ENCODE data around the gene GNG7.

GNG7 gene

DNA sequence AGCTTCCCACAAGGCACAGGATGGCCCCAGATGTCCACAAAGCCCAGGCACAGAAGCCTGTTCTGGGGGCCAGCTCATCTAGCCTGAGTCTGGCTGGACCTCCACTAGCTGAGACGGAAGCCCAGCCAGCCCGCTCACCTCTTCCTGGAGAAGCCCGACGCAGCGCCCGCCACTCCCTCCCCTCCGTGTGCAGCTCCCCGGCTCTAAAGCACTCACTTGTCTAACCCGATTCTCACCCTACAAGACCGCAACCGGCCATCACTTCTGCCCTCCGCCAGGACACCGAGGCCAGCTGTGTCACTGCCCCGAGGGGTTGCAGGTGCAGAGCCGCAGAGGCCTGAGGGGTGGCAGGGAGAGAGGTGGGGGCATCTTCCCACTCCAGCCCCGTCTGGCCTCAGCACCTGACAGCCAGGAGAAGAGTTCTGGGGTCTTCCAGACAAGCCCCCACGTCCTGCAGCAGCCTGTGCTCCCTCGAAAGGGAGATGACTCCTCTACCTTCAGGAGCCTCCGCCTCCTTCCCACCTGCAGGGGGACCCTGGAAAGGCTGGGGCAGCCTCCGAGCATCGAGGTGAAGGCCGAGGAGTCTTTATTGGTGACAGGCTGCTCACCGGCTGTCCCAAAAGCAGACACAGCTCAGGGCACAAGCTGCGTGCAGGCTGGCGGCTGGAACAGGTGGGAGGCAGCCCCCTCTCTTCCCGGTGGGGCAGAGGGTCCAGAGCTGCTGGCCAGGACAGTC, 24.6 kb upstream of the GNG7 start:
- TF ChIP-seq, protein P1, sequence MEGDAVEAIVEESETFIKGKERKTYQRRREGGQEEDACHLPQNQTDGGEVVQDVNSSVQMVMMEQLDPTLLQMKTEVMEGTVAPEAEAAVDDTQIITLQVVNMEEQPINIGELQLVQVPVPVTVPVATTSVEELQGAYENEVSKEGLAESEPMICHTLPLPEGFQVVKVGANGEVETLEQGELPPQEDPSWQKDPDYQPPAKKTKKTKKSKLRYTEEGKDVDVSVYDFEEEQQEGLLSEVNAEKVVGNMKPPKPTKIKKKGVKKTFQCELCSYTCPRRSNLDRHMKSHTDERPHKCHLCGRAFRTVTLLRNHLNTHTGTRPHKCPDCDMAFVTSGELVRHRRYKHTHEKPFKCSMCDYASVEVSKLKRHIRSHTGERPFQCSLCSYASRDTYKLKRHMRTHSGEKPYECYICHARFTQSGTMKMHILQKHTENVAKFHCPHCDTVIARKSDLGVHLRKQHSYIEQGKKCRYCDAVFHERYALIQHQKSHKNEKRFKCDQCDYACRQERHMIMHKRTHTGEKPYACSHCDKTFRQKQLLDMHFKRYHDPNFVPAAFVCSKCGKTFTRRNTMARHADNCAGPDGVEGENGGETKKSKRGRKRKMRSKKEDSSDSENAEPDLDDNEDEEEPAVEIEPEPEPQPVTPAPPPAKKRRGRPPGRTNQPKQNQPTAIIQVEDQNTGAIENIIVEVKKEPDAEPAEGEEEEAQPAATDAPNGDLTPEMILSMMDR (IDR thresholded peaks at IDR 0.05; ENCODE audit: insufficient read depth, low read depth, low read length, missing control alignments) = no peak
- no peak overlapping the region for H3K4me3 ChIP-seq (ENCODE audit: low read depth, low read length)
- no peak for DNase-seq (ENCODE audit: low read depth)

DNA sequence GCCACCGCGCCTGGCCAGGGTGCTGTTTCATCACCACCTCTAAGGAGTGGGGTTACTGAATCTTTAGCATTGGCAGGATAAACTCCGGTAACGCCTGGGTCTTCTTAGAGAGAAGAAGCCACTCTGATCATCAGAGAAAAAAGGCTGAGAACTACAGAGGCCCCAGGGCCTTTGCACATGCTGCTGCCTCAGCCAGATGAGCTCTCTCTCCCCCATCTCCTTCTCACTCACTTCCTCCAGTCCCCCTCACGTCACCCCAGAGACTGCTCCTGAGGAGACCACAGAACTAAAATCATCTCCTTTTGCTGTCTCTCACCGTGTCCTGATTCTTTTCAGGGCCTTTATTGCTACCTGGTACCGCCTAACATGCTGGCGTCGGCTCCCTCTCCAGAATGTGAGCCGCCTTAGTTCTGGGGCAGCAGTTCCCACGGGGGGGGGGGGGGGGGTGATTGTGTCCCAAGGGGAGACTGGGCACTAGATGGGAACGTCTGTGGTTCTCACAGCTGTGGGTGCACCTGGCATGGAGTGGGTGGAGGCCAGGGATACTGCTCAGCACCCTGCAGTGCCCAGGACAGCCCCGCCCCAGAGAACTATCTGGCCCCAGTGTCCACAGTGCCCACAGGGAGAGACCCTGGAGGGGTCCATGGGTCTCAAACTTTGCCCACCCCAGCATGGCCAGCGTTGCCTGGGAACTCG, 23.8 kb upstream of the GNG7 start:
- no peak overlapping the region for H3K4me3 ChIP-seq (ENCODE audit: low read depth, low read length)

GRCh38 chr19:2724148-2724557, 21.7 kb upstream of the GNG7 start:
- no peak for DNase-seq (ENCODE audit: low read depth)
- no peak overlapping the region for H3K4me3 ChIP-seq (ENCODE audit: low read depth, low read length)
- TF ChIP-seq, protein P1 (IDR thresholded peaks at IDR 0.05; ENCODE audit: insufficient read depth, low read depth, low read length, missing control alignments) = peak; percentile 8

More for the DNA sequence above, 23.8 kb upstream of the GNG7 start:
- DNase-seq (ENCODE audit: low read depth) = no peak
- TF ChIP-seq, protein P1 (IDR thresholded peaks at IDR 0.05; ENCODE audit: insufficient read depth, low read depth, low read length, missing control alignments) = no peak

GRCh38 chr19:2723747-2724146, 21.3 kb upstream of the GNG7 start:
- TF ChIP-seq, protein P1 (IDR thresholded peaks at IDR 0.05; ENCODE audit: insufficient read depth, low read depth, low read length, missing control alignments) = no peak
- no peak for DNase-seq (ENCODE audit: low read depth)
- H3K4me3 ChIP-seq (ENCODE audit: low read depth, low read length) = no peak overlapping the region

GRCh38 chr19:2723345-2723715, 20.8 kb upstream of the GNG7 start:
- no peak overlapping the region for H3K4me3 ChIP-seq (ENCODE audit: low read depth, low read length)
- TF ChIP-seq, protein P1 (IDR thresholded peaks at IDR 0.05; ENCODE audit: insufficient read depth, low read depth, low read length, missing control alignments) = no peak

DNA sequence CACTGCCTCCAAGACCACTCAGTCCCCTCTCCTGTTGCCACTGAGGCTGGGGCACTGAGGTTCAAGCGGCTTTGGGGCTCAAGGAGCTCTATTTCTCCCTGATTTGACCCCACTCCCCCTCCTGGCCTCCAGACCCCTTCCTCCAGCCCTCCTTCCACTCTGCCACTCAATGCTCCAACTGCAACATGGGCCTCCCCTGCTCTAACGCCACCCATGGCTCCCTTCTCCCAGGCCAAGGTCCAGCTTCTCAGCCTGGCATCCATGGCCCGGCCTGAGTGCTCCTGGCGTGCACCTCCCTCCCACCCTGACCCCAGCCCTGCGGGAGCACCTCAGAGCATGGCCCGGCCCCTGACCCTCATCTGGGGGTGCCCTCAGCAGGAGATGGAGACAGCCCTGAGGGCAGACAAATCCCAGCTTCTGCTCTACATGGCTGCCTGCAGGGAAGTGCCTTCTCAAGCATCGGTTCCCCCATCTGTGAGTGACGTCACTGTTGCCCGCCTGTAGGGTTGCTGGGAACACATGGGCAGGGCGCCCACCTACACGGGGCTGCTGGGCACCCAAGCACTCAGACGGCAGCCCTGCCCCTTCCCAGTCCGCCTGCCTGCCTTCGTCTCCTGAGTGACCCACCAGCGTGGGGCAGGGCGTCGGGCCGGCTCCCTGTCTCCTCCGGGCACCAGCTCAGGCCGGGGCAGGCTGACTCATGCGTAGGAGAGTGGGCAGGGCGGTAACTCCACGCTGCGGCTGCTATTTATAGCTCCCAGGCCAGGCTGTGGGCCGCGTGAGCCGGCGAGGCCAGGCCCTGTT, 20.2 kb upstream of the GNG7 start:
- DNase-seq (ENCODE audit: low read depth) = no peak
- H3K4me3 ChIP-seq (ENCODE audit: low read depth, low read length) = no peak overlapping the region
- TF ChIP-seq, protein P1 (IDR thresholded peaks at IDR 0.05; ENCODE audit: insufficient read depth, low read depth, low read length, missing control alignments) = no peak

More at GRCh38 chr19:2723345-2723715, 20.8 kb upstream of the GNG7 start:
- DNase-seq (ENCODE audit: low read depth) = no peak
